NCI-H524 treated with DMSO at 0.1 percent for 48 hours (cell line): ENCODE results near the gene PRSS27.
"Not testable (repeated sequence)": the region's sequence is repeated elsewhere in the genome, so short reads cannot be mapped to it uniquely, and the experiment has no call there.

Experiments used
- DNase-seq: peaks from one replicate; lab custom pipeline; 2025; lab: John Stamatoyannopoulos, UW

The PRSS27 gene

DNA sequence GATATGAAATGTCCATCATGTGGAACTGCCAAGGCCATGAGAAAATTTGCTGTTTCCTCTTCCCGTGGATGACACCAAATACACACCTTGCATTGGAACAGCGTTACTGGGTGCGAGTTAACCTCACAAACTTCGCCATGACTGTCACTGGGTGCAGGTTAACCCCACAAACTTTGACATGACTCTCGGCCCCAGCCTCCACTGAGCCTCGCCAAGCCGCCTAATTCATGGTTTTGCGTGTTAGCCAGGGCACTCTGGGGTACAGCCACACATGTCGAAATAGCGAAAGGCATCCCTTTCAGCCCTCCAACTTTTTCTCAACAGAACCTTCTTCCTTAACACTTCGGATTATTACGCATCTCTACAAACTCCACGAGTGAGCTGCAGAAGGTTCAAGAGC lies 48.3 kb downstream of the PRSS27 start:
- DNase-seq, result no peak

DNA sequence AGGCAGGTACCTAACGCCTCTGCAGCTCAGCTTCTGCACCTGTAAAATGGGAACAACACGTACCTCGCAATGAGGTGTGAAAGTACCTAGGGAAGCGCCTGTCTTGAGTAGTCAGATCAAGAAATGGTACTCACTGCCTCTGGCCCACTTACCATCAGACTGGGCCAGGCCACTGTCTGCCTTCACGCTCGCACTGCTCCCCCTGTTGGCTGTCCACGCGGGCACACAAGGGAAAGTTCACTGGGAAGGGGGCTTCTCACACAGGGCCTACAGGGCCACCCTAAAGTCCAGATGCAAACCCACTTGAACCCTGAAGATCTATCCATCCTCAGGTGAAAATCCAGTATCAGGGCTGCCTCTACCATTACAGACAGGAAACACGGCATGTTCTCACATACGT lies 48.8 kb downstream of the PRSS27 start:
- not testable (repeated sequence) for DNase-seq

DNA sequence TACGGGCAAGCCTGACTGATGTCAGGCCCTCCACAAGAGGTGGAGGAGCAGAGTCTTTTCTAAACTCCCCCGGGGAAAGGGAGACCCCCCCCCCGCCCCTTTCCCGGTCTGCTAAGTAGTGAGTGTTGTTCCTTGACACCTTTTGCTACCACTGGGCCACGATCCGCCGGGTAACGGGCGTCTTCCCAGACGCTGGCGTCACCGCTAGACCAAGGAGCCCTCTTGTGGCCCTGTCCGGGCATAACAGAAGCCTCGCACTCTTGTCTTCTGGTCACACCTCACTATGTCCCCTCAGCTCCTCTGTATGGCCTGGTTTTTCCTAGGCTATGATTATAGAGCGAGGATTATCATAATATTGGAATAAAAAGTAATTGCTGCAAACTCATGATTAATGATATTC lies 50.0 kb downstream of the PRSS27 start:
- DNase-seq, result not testable (repeated sequence)

DNA sequence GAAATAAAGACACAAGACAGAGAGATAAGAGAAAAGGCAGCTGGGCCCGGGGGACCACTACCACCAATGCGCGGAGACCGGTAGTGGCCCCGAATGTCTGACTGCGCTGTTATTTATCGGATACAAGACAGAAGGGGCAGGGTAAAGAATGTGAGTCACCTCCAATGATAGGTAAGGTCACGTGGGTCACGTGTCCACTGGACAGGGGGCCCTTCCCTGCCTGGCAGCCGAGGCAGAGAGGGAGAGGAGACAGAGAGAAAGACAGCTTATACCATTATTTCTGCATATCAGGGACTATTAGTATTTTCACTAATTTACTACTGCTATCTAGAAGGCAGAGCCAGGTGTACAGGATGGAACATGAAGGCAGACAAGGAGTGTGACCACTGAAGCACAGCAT lies 50.4 kb downstream of the PRSS27 start:
- DNase-seq, result not testable (repeated sequence)

DNA sequence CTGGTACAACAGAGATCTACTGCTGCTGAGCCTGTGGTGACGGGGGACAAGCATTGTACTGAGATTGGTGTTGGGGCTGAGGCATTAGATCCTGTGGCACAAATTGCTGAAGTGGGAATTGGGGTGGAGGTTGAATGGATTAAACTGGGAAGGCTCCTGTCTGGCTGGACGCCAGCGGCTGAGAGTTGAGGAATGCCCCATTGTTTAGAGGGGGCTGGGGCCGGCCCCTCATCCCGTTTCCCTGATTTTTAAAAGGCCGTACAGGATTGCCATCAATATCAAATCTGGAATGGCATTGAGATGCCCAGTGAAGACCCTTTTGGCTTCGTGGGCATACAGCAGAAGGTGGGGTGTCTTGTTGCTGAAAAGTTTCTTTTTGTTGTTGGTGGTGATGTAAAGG lies 53.4 kb downstream of the PRSS27 start:
- DNase-seq, result not testable (repeated sequence)

DNA sequence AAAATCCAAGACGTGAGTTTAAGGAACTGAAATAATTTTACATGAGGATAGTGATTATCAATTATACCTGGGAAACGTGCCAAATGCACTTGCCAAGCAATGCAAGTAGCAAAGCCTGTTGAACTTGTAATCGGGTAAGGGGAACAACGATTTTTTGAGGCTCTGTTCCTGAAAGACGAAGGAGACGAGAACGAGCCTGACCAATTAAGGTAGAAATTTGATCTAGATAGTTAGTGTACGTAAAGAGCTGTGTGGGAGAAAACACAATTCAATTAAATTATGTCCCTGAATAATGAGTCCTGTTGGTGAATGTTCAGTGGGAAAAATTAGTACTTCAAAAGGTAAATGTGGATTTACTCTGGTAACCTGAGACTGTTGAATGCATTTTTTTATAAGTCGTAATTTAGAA lies 55.4 kb downstream of the PRSS27 start:
- DNase-seq, result no peak

DNA sequence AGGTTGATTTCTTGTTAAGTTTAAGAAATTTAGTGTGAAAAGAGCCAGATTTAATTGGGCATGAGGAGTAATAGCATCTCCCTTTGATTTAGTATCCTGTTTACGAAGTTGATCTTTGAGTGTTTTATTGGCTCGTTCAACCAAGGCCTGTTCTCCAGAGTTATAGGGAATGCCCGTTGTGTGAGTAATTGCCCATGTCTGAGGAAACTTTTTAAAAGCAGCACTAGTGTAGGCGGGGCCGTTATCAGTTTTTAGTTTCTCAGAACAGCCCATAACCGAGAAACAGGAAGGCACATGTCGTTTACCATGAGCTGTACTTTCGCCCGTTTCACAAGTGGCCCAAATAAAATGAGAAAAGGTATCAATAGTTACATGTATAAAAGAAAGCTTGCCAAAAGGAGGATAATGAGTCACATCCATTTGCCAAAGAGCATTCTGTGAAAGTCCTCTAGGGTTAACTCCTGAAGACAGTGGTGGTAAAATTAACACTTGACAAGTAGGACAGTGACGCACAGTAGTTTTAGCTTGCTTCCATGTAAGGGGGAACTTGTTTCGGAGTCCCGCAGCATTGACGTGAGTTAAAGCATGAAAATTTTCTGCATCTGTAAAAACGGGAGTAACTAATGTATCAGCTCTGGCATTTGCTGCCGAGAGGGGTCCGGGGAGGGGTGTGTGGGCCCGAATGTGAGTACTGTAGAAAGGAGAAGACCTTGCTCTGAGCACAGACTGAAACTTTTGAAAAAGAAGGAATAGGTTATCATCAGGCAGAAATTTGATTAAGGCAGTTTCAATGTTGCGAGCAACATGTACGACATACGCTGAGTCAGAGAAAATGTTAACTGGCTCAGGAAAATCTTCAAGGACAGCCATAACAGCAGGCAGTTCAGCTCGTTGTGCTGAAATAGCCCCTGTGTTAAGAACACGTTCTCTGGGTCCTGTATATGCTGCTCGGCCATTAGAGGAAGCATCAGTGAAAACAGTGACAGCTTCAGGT lies 56.2 kb downstream of the PRSS27 start:
- DNase-seq, result no peak
